HepG2 (cell line): Measurements from ENCODE around the gene CAD. TPM values are rescaled to one million over a fixed set of nuclear protein-coding genes. Genes with fewer than 3 reads are reported as not detected.

Experiments used
- ADNP ChIP-seq: sonication (generic); formaldehyde crosslinking; IDR thresholded peaks from 2 replicates; pipeline ENCODE4 v1.4.0; 2020; ENCODE audit warnings: missing genetic modification reagents
- FOXA3 ChIP-seq: IDR thresholded peaks from 2 replicates; pipeline ENCODE4 v1.6.1; 2016; ENCODE audit warnings: missing genetic modification reagents, missing compliant biosample characterization
- HNF4G ChIP-seq, 2 experiments: sonication (generic) in 1 of 2; formaldehyde crosslinking in 1 of 2; IDR thresholded peaks; 2 replicates each; pipeline versions ENCODE4 v1.4.0 to v1.6.1; 2011 to 2020; ENCODE audit warnings: borderline replicate concordance in 2 of 2, low read depth in 2 of 2, mild to moderate bottlenecking in 2 of 2, low read length in 1 of 2, missing genetic modification reagents in 1 of 2, moderate library complexity in 1 of 2
- HNRNPH1 ChIP-seq: fragments of 200-400 bp; formaldehyde crosslinking; optimal IDR thresholded peaks from 2 replicates; pipeline ENCODE3; 2017; ENCODE audit warnings: mild to moderate bottlenecking, low read depth, low read length
- JUNB ChIP-seq: sonication (generic); formaldehyde crosslinking; IDR thresholded peaks from 2 replicates; pipeline ENCODE4 v1.8.0; 2022; ENCODE audit warnings: missing genetic modification reagents, mild to moderate bottlenecking, borderline replicate concordance
- MIER2 ChIP-seq: IDR thresholded peaks from 2 replicates; pipeline ENCODE4 v1.6.1; 2016; ENCODE audit warnings: missing biosample characterization, missing genetic modification reagents
- NR2C2 ChIP-seq: sonication (generic); formaldehyde crosslinking; IDR thresholded peaks from 2 replicates; pipeline ENCODE4 v1.4.0; 2020; ENCODE audit warnings: missing genetic modification reagents, mild to moderate bottlenecking, moderate library complexity, borderline replicate concordance
- ONECUT2 ChIP-seq: sonication (generic); formaldehyde crosslinking; IDR thresholded peaks from 2 replicates; pipeline ENCODE4 v1.4.0; 2020; ENCODE audit warnings: missing genetic modification reagents
- PAX8 ChIP-seq: sonication (generic); formaldehyde crosslinking; IDR thresholded peaks from 2 replicates; pipeline ENCODE4 v1.8.0; 2022; ENCODE audit warnings: mild to moderate bottlenecking, missing genetic modification reagents, borderline replicate concordance
- PCBP1 ChIP-seq: fragments of 200-400 bp; formaldehyde crosslinking; IDR thresholded peaks from 2 replicates; pipeline ENCODE4 v1.6.1; 2017; ENCODE audit warnings: mild to moderate bottlenecking, low read depth, low read length, borderline replicate concordance
- POLR2G ChIP-seq: fragments of 200-400 bp; formaldehyde crosslinking; IDR thresholded peaks from 2 replicates; pipeline ENCODE4 v1.6.1; 2018; ENCODE audit warnings: mild to moderate bottlenecking, low read depth, low read length, moderate library complexity
- RFX3 ChIP-seq: IDR thresholded peaks from 2 replicates; pipeline ENCODE4 v1.6.1; 2016; ENCODE audit warnings: missing biosample characterization, missing genetic modification reagents
- SMC3 ChIP-seq: IDR thresholded peaks from 2 replicates; pipeline ENCODE4 v1.6.1; 2011; ENCODE audit warnings: low read length, improper control_type of control experiment
- SRF ChIP-seq: IDR thresholded peaks from 2 replicates; pipeline ENCODE4 v1.6.1; 2011; ENCODE audit warnings: mild to moderate bottlenecking, low read depth, low read length, moderate library complexity
- ZBTB7A ChIP-seq: sonication (generic); formaldehyde crosslinking; IDR thresholded peaks from 2 replicates; pipeline ENCODE4 v1.8.0; 2022; ENCODE audit warnings: mild to moderate bottlenecking, missing genetic modification reagents
- ZFP36L1 ChIP-seq: sonication (generic); formaldehyde crosslinking; IDR thresholded peaks from 2 replicates; pipeline ENCODE4 v1.8.0; 2022; ENCODE audit warnings: mild to moderate bottlenecking, missing genetic modification reagents, moderate library complexity
- ZKSCAN8 ChIP-seq: IDR thresholded peaks from 2 replicates; pipeline ENCODE4 v1.6.1; 2016; ENCODE audit warnings: borderline replicate concordance, missing genetic modification reagents, missing compliant biosample characterization
- ZNF253 ChIP-seq: sonication (generic); formaldehyde crosslinking; IDR thresholded peaks from 2 replicates; pipeline ENCODE4 v1.8.0; 2022; ENCODE audit warnings: mild to moderate bottlenecking, missing genetic modification reagents, borderline replicate concordance
- ZNF34 ChIP-seq: sonication (generic); formaldehyde crosslinking; IDR thresholded peaks from 2 replicates; pipeline ENCODE4 v1.4.0; 2020; ENCODE audit warnings: mild to moderate bottlenecking, missing genetic modification reagents, borderline replicate concordance
- ZNF616 ChIP-seq: sonication (generic); formaldehyde crosslinking; IDR thresholded peaks from 2 replicates; pipeline ENCODE4 v1.5.0; 2020; ENCODE audit warnings: low read depth, mild to moderate bottlenecking, missing genetic modification reagents
- ZSCAN12 ChIP-seq: sonication (generic); formaldehyde crosslinking; IDR thresholded peaks from 2 replicates; pipeline ENCODE4 v1.9.0; 2021; ENCODE audit warnings: mild to moderate bottlenecking, missing genetic modification reagents
- polyA plus RNA-seq, 8 experiments: library from polyadenylated mRNA; depleted of rRNA in 3 of 8; stranded (reverse) in 7 of 8; unstranded in 1 of 8; fragments of >200 nt; fragmentation: Illumina TruSeq in 4 of 8; extraction: Trizol in 4 of 8; gene quantifications; 2 replicates each; pipeline versions ENCODE4 v1.2.1 to v1.2.3, GENCODE V29; 2011 to 2016; ENCODE audit warnings: low read depth in 4 of 8, missing spikeins in 1 of 8, mixed read lengths in 1 of 8; ENCODE audit not compliant: insufficient read depth in 1 of 8
- total RNA-seq, 5 experiments: library from RNA; depleted of rRNA; stranded (reverse); fragments of >200 nt; fragmentation: Illumina TruSeq; extraction: Trizol; gene quantifications; 2 replicates each; pipeline ENCODE4 v1.2.3, GENCODE V29; 2016; ENCODE audit warnings: low read depth in 1 of 5
- TF ChIP-seq, protein P1 (sequence below): sonication (generic); formaldehyde crosslinking; IDR thresholded peaks from 2 replicates; pipeline ENCODE4 v1.4.0; 2020; ENCODE audit warnings: missing genetic modification reagents
- TF ChIP-seq, protein P2 (sequence below): sonication (generic); formaldehyde crosslinking; IDR thresholded peaks from 2 replicates; pipeline ENCODE4 v1.5.0; 2020; ENCODE audit warnings: missing genetic modification reagents, mild to moderate bottlenecking, borderline replicate concordance
- TF ChIP-seq, protein P3 (sequence below): sonication (generic); formaldehyde crosslinking; IDR thresholded peaks from 2 replicates; pipeline ENCODE4 v1.4.0; 2020; ENCODE audit warnings: missing genetic modification reagents, low read depth, mild to moderate bottlenecking, borderline replicate concordance
- TF ChIP-seq, protein P4 (sequence below): sonication (generic); formaldehyde crosslinking; IDR thresholded peaks from 2 replicates; pipeline ENCODE4 v1.4.0; 2020; ENCODE audit warnings: mild to moderate bottlenecking, missing genetic modification reagents

CAD gene
- total and polyA plus RNA-seq, 2 of the 13 experiments (the other 11 are each of a cell fraction or from before 2014, with no cell fraction given), result 21.7 to 37.0 TPM

DNA sequence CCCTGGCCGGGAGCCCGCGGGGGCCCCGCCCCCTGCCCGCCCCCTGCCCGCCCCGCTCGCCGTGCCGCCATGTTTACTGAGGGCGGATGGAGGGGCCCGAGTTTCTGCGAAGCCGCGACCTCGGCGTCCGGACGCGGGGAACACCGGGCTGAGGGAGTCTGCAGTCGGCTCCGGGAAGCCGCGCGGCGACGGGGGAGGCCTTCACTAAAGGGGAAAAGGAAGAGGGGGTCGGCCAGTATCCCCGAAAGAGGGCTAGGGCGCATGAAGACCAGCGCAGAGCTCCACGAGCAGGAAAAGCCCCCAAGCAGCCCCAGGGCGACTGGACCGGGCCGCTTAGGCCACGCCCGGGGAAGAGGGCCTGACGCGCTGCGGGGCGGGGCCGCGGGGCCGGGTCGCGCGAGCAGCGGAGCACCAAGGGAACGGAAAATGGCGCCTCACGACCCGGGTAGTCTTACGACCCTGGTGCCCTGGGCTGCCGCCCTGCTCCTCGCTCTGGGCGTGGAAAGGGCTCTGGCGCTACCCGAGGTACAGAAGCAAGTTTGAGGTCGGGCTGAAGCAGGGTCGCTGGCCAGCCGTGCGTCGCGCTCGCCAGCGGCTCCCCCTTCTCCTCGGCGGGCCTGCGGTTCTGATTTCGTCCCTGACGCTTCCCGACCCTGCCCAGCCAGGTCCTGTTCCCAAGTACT is 5.1 kb upstream of the CAD start, which contains the start of the genes ATRAID and SLC5A6 (continued):
- TF ChIP-seq MIER2 (no peak), FOXA3 (CRISPR knock-in tag) (peak; percentile 22), ADNP (CRISPR knock-in tag) (no peak), SRF (no peak), ZNF34 (CRISPR knock-in tag) (peak; percentile 93), HNF4G (IDR thresholded peaks at IDR 0.05; ENCODE audit: borderline replicate concordance, low read depth, low read length) (0 out of 2 replicates have a peak, but pooled peaks have one; percentile 33), HNF4G (CRISPR knock-in tag; IDR thresholded peaks at IDR 0.05; ENCODE audit: borderline replicate concordance, low read depth) (peak; percentile 65; the same call in 1 of the 2 replicates), RFX3 (no peak), SMC3 (no peak), POLR2G (peak; percentile 99), JUNB (no peak), ZNF253 (CRISPR knock-in tag) (peak; percentile 25; the same call in 1 of the 2 replicates), ZBTB7A (peak; percentile 90), PCBP1 (0 out of 2 replicates have a peak, but pooled peaks have one; percentile 29), ONECUT2 (CRISPR knock-in tag) (no peak), NR2C2 (CRISPR knock-in tag) (peak; percentile 94), ZKSCAN8 (CRISPR knock-in tag) (no peak), ZFP36L1 (CRISPR knock-in tag) (peak; percentile 53; the same call in 1 of the 2 replicates), ZSCAN12 (CRISPR knock-in tag) (no peak; the same call in 1 of the 2 replicates), HNRNPH1 (peak; percentile 36), ZNF616 (CRISPR knock-in tag) (peak; percentile 33; the same call in 1 of the 2 replicates), PAX8 (CRISPR knock-in tag) (no peak; the same call in 1 of the 2 replicates)
- TF ChIP-seq, protein P1, sequence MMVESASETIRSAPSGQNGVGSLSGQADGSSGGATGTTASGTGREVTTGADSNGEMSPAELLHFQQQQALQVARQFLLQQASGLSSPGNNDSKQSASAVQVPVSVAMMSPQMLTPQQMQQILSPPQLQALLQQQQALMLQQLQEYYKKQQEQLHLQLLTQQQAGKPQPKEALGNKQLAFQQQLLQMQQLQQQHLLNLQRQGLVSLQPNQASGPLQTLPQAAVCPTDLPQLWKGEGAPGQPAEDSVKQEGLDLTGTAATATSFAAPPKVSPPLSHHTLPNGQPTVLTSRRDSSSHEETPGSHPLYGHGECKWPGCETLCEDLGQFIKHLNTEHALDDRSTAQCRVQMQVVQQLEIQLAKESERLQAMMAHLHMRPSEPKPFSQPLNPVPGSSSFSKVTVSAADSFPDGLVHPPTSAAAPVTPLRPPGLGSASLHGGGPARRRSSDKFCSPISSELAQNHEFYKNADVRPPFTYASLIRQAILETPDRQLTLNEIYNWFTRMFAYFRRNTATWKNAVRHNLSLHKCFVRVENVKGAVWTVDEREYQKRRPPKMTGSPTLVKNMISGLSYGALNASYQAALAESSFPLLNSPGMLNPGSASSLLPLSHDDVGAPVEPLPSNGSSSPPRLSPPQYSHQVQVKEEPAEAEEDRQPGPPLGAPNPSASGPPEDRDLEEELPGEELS, result peak; percentile 16; the same call in 1 of the 2 replicates
- TF ChIP-seq, protein P2, sequence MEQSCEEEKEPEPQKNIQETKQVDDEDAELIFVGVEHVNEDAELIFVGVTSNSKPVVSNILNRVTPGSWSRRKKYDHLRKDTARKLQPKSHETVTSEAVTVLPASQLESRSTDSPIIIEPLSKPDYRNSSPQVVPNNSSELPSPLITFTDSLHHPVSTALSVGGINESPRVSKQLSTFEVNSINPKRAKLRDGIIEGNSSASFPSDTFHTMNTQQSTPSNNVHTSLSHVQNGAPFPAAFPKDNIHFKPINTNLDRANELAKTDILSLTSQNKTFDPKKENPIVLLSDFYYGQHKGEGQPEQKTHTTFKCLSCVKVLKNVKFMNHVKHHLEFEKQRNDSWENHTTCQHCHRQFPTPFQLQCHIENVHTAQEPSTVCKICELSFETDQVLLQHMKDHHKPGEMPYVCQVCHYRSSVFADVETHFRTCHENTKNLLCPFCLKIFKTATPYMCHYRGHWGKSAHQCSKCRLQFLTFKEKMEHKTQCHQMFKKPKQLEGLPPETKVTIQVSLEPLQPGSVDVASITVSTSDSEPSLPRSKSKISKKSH (CRISPR knock-in tag), result peak; percentile 96; the same call in 1 of the 2 replicates
- TF ChIP-seq, protein P3, sequence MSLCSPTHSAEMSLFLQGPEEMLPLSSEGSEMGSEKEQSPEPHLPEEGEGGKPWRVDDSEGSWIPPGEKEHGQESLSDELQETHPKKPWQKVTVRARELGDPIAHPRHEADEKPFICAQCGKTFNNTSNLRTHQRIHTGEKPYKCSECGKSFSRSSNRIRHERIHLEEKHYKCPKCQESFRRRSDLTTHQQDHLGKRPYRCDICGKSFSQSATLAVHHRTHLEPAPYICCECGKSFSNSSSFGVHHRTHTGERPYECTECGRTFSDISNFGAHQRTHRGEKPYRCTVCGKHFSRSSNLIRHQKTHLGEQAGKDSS (CRISPR knock-in tag), result no peak; the same call in 1 of the 2 replicates
- TF ChIP-seq, protein P4, sequence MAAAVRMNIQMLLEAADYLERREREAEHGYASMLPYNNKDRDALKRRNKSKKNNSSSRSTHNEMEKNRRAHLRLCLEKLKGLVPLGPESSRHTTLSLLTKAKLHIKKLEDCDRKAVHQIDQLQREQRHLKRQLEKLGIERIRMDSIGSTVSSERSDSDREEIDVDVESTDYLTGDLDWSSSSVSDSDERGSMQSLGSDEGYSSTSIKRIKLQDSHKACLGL (CRISPR knock-in tag), result peak; percentile 76; the same call in 1 of the 2 replicates
